Activated T-cell treated with anti-CD3 and anti-CD28 coated beads for 24 hours (primary cell): ENCODE results near the gene DNAH8.
"Not testable (repeated sequence)": the region's sequence is repeated elsewhere in the genome, so short reads cannot be mapped to it uniquely, and the experiment has no call there.

Source experiments
- DNase-seq: peaks from one replicate; pipeline ENCODE4 v3.0.0-alpha.2; 2020; ENCODE audit warnings: low read depth

The DNAH8 gene

GRCh38 chr6:38715016-38715689, at the start of gene DNAH8:
Gene DNAH8, plus strand, starts transcription at chr6:38715311. Its CDS starts 7,499 bp downstream, at chr6:38722810.
- DNase-seq = no peak

GRCh38 chr6:38671885-38672467, 43.1 kb upstream of the DNAH8 start:
- DNase-seq = peak; percentile 9

GRCh38 chr6:38673397-38674165, 41.5 kb upstream of the DNAH8 start:
- DNase-seq = peak; percentile 21

DNA sequence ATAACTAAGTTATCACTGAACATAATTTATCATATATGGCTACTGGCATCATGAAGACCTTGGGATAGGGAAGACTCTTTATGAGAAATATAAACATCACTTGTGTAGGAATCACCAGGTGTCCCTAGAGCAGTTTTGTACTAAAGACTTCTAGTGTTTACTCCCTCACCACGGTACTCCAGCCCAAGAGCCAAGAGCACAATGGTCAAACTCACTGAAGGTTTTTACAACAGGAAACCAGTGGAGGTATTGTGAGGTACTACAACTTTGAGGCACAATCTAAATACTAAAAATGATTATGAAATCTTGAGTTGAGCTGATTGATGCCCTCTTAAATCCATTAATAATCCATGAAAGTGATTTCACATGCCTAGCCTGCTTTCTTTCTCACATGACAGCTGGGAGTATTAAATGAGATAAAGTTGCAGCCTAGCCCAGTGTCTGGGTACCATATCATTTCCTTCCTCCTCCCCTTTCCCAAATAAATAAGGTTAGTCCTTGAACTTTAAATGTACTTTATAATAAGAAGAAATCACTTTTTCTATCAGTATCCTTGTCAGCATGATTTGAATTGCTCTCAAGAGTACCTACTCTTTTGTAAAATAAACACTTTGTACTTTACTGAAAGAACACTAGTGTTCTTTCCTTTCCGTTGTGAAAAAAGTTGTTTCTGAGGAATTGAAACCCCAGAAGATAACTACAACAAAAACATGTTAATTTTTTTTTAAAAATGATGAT, 38.7 kb upstream of the DNAH8 start:
- no peak for DNase-seq

GRCh38 chr6:38676974-38677544, 38.1 kb upstream of the DNAH8 start:
- no peak for DNase-seq

GRCh38 chr6:38678178-38678760, 36.8 kb upstream of the DNAH8 start:
- DNase-seq = no peak

- DNase-seq = no peak
Measured at GRCh38 chr6:38679668-38680067, 35.4 kb upstream of the DNAH8 start.

DNA sequence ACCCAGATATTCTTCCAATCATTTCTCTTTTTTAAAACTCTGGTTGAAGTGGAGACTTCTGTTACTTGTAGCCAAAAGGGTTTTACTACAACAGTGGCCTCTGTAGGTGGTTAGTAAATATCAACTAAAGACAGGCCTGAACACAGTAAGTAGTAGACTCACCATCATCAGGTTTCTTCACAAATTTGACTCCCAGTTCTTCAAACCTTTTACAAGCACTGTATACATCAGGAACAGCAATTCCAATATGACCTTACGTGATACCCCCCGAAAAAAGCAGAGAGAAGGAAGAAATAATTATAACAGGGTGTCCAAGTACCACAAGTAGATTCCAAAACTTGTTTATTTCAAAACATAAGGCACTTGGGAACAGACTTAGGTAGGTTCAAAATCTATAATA, 33.3 kb upstream of the DNAH8 start:
- DNase-seq = no peak

DNA sequence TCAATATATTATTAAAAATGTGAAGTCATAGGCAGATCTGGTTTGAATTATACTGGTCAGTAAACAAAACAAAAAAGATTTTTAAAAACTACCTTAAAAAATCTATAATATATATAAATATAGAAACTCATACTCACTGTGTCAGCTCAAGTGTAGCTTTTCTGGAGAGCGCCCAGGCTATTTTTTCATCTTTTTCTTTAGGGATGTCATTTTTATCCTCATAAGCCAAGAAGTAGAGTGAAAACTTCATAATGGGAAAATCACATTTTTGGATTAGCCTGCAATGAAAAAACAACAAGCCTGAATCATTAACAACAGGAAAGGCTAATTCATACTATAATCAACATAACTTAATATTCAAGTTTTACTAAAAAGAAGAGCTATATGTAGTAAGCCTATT, 30.9 kb upstream of the DNAH8 start:
- DNase-seq = no peak

GRCh38 chr6:38684904-38685303, 30.2 kb upstream of the DNAH8 start:
- DNase-seq = no peak

DNA sequence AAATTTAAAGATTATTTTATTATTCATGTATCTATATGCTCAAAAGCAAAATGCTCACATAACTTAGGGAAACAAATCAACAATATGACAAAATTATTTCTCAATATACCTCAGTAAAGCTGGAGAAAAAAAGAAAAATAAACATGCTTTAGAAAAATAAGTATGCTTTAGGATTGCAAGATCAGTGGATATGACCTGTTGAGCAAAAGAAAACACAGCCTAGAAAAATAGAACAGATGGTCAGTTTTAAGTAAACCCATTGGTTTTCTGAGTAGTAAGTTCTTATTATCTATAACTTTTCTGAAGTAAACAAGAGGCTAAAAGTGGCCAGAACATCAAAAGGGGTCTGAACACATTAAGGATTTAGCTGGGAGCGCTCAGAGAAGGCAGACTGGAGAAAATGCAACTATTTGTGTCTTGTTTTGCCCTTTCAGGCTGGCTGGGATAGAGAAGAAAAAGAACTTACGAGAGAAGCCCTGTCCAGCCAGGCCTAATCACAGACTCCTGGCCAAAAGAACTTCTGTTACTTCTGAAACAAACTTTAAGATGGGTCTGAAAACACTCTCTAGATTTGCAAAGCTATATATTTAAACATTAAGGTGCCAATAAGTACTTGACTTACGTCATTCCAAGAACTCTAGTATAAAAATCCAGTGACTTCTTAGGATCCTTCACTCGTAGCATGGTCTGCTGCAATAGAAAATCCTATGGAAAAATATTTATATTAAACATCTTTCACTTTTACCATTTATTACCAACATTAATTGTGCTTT, 28.7 kb upstream of the DNAH8 start:
- DNase-seq = no peak

DNA sequence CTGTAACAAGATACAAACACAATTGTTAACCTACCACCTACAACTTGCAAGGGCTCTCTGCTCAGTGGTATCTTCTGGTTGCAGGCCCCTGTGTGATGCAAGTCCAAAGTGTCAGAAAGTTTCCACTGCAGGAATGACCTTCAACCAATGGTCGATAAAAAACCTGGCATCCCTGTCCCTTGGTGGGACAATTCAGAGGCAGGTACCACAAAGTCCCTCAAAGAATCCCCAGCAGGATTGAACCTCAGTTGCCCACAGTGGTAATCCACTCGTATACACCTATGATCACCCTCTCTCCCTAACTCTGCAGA, 28.1 kb upstream of the DNAH8 start:
- DNase-seq = no peak

DNA sequence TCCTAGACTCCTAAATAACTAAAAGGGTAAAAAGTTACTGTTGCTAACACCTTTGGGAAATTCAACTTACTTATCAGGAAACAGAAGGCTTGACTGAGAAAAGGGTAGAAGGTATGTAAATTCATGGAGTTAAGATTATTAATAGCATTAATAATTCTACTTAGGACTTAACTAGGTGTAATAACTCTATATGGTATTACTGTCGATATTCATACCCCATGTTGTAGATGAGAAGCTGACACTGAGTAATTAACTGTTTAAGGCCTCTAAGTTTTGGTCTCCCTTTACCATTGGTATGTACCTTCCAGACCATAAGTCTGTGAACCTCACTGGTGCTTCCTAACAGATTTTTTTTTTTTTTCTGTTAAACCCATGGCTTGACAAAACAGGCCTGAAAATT, 27.6 kb upstream of the DNAH8 start:
- no peak for DNase-seq

DNA sequence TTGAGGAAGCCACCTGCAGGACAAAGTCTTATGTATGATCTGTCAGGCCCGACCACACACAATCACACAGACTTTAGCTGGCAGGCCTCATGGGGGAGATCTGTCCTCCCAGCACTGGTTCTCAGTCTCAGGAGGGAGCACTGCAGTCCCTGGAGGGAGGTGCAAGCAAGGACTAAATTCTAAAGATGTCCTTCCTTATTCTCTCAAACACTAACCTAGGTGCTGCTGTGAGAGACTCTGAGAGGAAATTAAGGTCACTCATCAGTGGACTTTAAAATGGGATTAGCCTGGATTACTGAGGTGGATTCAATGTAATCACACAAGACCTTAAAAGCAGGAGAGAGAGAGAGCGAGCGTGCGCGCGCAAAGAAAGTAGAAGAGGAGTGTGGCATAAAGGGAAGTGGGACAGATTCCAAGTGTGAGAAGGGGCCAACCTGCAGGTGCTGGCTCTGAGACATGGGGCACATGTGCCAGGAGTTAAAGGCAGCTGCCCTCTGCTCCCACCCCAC, 26.5 kb upstream of the DNAH8 start:
- DNase-seq = no peak

GRCh38 chr6:38695227-38695900, 19.7 kb upstream of the DNAH8 start:
- DNase-seq = no peak

DNA sequence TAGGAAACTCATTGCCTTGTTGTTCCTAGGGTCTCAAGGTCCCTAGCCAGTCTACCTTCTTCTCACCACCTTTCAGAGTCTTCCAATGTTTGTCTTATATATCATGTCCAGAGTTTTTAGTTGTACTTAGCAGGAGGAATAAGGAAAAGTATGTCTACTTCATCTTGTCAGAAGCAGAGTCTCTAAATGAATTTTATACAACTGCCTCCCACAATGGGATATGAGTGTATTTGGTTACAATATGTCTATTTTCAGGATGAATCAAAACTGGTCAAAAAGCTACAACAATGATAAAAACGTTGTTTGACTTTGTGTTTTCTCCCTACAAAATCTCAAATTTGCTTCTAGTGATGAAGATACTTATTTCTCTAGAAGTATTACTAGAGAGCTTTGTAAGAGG, 19.2 kb upstream of the DNAH8 start:
- DNase-seq = no peak

GRCh38 chr6:38696345-38696744, 18.8 kb upstream of the DNAH8 start:
- no peak for DNase-seq

GRCh38 chr6:38697846-38698245, 17.3 kb upstream of the DNAH8 start:
- no peak for DNase-seq

DNA sequence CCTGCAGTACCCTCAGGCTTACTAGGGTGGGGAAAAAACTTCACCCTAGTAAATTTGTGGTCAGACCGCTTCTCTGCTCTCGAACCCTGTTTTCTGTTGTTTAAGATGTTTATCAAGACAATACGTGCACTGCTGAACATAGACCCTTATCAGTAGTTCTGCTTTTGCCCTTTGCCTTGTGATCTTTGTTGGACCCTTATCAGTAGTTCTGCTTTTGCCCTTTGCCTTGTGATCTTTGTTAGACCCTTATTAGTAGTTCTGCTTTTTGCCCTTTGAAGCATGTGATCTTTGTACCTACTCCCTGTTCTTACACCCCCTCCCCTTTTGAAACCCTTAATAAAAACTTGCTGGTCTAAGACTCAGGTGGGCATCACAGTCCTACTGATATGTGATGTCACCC, 15.4 kb upstream of the DNAH8 start:
- not testable (repeated sequence) for DNase-seq

GRCh38 chr6:38701551-38701950, 13.6 kb upstream of the DNAH8 start:
- no peak for DNase-seq
